ENCODE results near the gene CSTA.

CSTA gene

GRCh38 chr3:122389892-122390291, 64.8 kb downstream of the CSTA start:
- Histone ChIP-seq H3K27ac (ENCODE audit: insufficient read depth in 1 of 2, low read depth in 1 of 2, low read length in 2 of 2, poor library complexity in 1 of 2, severe bottlenecking in 2 of 2) (no peak overlapping the region), H3K4me1 (ENCODE audit: control extremely low read depth in 1 of 4, control insufficient read depth in 4 of 4, insufficient read depth in 4 of 4, low read length in 3 of 4) (peaks cover 0 to 7% (median 1%) of the 10 kb centered on the region in 4 experiments), H3K4me3 (ENCODE audit: control insufficient read depth in 1 of 7, extremely low read depth in 1 of 7, insufficient read depth in 4 of 7, low read depth in 2 of 7, low read length in 6 of 7) (no peak overlapping the region), H3K36me3 (ENCODE audit: control insufficient read depth in 4 of 4, insufficient read depth in 4 of 4, low read length in 3 of 4) (peaks cover 0 to 12% (median 5%) of the 10 kb centered on the region in 4 experiments), H3K9me3 (ENCODE audit: control extremely low read depth in 1 of 5, control insufficient read depth in 4 of 5, insufficient read depth in 2 of 5, low read depth in 1 of 5, low read length in 4 of 5) (no peaks in the 10 kb centered on the region), H3K27me3 (replicated peaks in 2 of 5; ENCODE audit: control insufficient read depth in 4 of 5, insufficient read depth in 5 of 5, low read length in 4 of 5) (no peaks in the 10 kb centered on the region)
- ChIA-PET CTCF (interaction anchor here (0.7 to 2.3 kb wide), 9 partner anchors 17 to 553 kb away, joined by 3 to 8 read pairs (median 3); partner anchors contain the start of gene WDR5B), POLR2A (no interaction called here)
- DNase-seq, result no peak
- WGBS (ENCODE audit: insufficient coverage), result 100% methylated on average over 4 of the region's 4 CpGs

GRCh38 chr3:122390665-122391064, 65.6 kb downstream of the CSTA start:
- H3K4me1 ChIP-seq (ENCODE audit: control extremely low read depth in 1 of 4, control insufficient read depth in 4 of 4, insufficient read depth in 4 of 4, low read length in 3 of 4), result peaks cover 0 to 10% (median 2%) of the 10 kb centered on the region in 4 experiments
- no peak overlapping the region for H3K4me3 ChIP-seq (ENCODE audit: control insufficient read depth in 1 of 7, extremely low read depth in 1 of 7, insufficient read depth in 4 of 7, low read depth in 2 of 7, low read length in 6 of 7)
- no peak overlapping the region for H3K27ac ChIP-seq (ENCODE audit: insufficient read depth in 1 of 2, low read depth in 1 of 2, low read length in 2 of 2, poor library complexity in 1 of 2, severe bottlenecking in 2 of 2)
- CTCF ChIA-PET, result interaction anchor here (0.7 to 2.3 kb wide), 7 partner anchors 16 to 552 kb away, joined by 3 to 8 read pairs (median 3); partner anchors contain the start of gene WDR5B
- POLR2A ChIA-PET, result interaction anchor here (0.9 kb wide), 1 partner anchor 25 kb away, joined by 3 read pairs; the partner anchor contains the start of gene WDR5B
- no peak for DNase-seq
- peaks cover 0 to 12% (median 5%) of the 10 kb centered on the region in 4 experiments for H3K36me3 ChIP-seq (ENCODE audit: control insufficient read depth in 4 of 4, insufficient read depth in 4 of 4, low read length in 3 of 4)
- H3K9me3 ChIP-seq (ENCODE audit: control extremely low read depth in 1 of 5, control insufficient read depth in 4 of 5, insufficient read depth in 2 of 5, low read depth in 1 of 5, low read length in 4 of 5), result no peaks in the 10 kb centered on the region
- no peaks in the 10 kb centered on the region for H3K27me3 ChIP-seq (replicated peaks in 2 of 5; ENCODE audit: control insufficient read depth in 4 of 5, insufficient read depth in 5 of 5, low read length in 4 of 5)
- 79% methylated on average over 2 of the region's 4 CpGs for WGBS (ENCODE audit: insufficient coverage)

Data from common myeloid progenitor, CD34-positive (primary cell).